Panc1 (cell line): ENCODE measurements around the gene GALC.

Experiments used
- POLR2AphosphoS5 ChIP-seq: IDR thresholded peaks from 2 replicates; pipeline ENCODE4 v1.6.1; 2012; ENCODE audit warnings: mild to moderate bottlenecking, low read depth, low read length, moderate library complexity
- TF ChIP-seq, protein P1 (sequence below): fragments of 450-650 bp; IDR thresholded peaks from 2 replicates; pipeline ENCODE4 v1.5.1; 2017; ENCODE audit warnings: mild to moderate bottlenecking

DNA sequence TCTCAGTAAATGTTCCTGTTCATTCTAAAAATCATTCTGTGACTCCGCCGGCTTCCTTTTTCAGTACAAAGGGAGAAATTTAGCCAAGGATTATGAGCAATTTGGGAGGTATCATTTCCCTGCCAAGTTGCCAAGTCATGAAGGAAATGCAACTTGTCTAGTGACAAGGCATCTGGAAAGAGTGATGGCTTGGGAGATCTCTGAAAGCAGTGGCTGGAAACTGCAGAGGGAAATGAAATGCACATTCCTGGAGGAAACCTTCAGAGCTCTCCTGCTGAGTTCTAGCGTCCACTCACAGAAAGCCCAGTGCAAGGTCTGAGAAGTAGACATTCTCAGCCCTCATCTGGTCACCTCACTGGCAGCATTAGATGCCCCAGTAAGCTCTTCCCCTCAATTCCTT is 91.7 kb downstream of the GALC start:
- TF ChIP-seq, protein P1, sequence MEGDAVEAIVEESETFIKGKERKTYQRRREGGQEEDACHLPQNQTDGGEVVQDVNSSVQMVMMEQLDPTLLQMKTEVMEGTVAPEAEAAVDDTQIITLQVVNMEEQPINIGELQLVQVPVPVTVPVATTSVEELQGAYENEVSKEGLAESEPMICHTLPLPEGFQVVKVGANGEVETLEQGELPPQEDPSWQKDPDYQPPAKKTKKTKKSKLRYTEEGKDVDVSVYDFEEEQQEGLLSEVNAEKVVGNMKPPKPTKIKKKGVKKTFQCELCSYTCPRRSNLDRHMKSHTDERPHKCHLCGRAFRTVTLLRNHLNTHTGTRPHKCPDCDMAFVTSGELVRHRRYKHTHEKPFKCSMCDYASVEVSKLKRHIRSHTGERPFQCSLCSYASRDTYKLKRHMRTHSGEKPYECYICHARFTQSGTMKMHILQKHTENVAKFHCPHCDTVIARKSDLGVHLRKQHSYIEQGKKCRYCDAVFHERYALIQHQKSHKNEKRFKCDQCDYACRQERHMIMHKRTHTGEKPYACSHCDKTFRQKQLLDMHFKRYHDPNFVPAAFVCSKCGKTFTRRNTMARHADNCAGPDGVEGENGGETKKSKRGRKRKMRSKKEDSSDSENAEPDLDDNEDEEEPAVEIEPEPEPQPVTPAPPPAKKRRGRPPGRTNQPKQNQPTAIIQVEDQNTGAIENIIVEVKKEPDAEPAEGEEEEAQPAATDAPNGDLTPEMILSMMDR = no peak
- TF ChIP-seq POLR2AphosphoS5 = no peak
